ENCODE measurements around the gene RPUSD2.

RPUSD2 gene, protein sequence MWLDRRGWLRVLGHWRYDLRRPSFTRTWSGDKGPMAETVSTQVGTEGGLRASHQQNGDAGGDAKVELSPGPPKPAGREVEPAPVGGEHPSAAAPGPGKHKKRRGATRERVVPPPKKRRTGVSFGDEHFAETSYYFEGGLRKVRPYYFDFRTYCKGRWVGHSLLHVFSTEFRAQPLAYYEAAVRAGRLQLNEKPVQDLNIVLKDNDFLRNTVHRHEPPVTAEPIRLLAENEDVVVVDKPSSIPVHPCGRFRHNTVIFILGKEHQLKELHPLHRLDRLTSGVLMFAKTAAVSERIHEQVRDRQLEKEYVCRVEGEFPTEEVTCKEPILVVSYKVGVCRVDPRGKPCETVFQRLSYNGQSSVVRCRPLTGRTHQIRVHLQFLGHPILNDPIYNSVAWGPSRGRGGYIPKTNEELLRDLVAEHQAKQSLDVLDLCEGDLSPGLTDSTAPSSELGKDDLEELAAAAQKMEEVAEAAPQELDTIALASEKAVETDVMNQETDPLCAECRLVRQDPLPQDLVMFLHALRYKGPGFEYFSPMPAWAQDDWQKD

DNA sequence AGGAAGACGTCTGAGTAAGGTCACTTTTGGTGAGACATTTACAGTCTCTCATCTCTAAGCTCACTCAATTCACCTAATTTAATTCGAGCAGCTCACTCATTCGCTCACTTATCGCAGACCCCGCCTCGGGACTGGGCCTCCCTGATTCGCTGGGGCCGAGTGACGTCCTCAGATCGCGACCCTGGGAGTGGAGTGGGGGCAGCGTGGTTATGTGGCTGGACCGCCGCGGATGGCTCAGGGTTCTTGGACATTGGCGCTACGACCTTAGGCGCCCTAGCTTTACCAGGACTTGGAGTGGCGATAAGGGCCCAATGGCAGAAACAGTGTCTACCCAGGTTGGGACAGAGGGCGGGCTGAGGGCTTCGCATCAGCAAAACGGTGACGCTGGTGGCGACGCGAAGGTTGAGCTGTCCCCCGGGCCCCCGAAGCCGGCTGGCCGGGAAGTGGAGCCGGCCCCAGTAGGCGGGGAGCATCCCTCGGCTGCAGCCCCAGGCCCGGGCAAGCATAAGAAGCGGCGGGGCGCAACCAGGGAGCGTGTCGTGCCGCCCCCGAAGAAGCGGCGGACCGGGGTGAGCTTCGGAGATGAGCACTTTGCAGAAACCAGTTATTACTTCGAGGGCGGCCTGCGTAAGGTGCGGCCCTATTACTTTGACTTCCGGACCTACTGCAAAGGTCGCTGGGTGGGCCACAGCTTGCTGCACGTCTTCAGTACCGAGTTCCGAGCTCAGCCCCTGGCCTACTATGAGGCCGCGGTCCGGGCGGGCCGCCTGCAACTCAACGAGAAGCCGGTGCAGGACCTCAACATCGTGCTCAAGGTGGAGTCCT, at the start of gene RPUSD2:
RPUSD2 (plus strand) TSS at position 171 of the 825 bp plus-strand sequence; CDS start at position 210, 39 bp downstream.
- peak; percentile 82 to 96 for DNase-seq

DNA sequence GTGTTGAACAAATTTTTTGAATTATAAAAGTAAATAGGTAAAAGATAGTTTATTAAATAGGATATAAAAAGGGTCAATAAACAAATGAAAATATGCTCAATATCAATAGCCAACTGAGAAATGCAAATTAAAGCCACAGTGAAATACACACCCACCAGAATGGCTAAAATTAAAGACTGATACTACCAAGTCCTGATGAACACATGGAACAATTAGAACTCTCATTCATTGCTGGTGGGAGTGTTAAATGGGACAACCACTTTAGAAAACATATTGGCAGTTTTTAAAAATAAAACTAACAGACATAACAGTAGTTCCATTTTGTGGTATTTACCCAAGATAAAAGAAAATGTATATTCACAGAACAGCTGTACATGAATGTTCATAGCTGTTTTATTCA, 45.5 kb upstream of the RPUSD2 start:
- no peak for DNase-seq

DNA sequence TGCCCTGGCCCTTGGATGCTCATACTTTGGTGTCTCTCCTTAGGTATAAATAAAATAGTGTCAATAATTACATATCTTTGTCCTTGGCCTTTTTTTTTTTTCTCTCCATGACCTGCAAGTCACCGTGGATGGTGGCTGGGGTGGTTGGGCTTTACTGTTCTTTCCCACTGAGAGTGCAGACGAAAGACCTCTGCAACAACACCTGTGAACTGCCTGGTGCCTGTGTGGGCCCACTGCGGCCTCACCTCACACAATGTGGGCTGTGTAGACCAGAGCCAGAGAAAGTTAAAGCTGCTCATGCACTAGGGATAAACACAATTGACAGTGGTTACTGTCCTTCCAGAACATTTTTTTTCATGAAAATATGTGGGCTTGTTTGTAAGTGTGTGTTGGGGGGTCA, 43.2 kb upstream of the RPUSD2 start:
- no peak for DNase-seq

DNA sequence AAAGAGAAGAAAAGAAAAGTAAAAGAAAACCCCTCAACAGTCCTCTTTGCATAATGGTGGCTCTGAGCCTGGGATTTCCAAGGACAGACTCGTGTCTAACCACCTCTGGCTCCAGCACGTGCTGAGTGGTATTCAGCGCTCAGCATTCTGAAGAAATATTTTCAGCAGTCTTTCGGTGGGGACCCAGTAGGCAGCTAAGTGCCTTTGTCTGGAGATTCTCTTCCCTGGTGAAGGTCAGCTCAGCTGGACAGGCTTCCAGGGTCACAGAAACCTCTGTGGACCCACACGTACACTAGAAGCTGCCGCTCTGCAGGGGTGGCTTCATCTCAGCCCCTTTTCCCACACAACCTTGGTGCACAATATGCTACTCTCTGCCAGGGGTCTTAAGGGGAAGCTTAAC, 40.3 kb upstream of the RPUSD2 start:
- no peak for DNase-seq

DNA sequence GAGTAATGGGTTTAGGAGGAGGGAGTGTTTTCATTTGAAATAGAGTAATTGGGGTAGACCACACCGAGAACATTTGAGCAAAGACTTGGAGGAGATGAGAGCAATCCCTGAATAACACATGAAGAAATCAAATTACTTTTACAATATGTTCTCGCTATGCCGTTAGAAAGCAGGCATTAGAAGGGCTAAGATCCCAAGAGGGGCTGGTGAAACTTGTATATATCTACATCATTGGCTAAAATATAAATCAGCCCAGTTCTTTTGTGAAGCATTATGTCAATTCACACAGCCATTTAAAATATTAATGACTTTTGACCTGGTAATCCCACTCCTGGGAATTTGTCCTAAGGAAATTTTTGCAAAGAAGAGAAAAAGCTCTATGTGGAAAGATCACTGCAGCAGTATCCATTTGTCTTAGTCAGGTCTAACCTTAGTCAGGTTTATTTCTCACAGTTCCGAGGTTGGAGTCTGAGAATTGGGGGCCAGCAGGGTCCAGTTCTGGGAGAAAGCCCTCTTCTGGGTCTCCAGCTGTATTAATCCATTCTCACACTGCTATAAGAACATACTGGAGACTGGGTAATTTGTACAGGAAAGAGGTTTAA, 35.2 kb upstream of the RPUSD2 start:
- no peak for DNase-seq

DNA sequence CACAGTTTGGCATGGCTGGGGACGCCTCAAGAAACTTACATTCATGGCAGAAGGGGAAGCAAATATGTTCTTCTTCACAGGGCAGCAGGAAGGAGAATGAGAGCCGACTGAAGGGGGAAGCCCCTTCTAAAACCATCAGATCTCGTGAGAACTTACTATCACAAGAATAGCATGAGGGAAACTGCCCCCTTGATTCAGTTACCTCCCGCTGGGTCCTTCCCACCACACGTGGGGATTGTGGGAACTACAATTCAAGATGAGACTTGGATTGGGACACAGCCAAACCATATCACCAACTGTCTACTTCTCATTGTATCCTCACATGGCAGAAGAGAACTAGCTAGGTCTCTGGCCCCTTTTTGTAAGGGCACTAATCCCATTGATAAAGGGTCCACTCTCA, 34.7 kb upstream of the RPUSD2 start:
- no peak for DNase-seq

DNA sequence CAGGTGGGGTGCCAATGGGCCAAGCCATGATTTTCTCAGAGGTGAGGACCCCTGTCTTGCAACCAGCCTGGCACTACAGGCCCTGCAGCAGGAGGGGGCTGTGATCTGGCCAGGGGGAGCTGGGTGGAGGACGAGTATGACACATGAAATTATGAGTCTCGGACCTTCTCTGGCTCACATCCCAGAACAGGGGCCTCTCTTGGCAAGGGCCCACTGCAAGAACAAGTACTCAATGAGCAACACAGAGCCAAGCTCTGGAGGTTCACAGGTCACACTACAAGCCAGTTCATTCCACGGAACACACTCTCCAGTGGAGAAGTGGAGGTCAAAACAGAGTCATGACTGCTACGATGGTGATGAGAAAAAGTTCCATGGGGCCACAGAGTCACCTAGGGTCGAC, 32.6 kb upstream of the RPUSD2 start:
- no peak for DNase-seq

DNA sequence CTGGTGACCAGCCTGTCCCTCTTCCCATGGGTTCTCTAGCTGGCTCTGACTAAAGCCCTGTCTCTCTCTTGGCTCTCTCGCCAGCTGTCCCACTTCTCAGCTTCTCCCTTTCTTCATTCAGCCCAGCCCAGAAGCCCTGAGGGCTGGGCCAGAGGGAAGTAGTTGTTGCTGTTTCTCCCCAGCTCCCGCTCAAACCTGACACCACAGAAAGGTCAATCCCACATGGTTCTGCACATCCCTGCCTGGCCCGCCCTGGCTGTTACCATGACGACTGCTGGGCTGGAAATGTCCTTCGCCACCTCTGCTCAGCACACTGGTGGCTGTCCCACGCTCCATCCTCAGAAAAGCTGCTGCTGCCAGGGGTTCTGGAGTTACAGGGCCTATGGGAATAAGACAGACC, 30.1 kb upstream of the RPUSD2 start:
- no peak for DNase-seq

DNA sequence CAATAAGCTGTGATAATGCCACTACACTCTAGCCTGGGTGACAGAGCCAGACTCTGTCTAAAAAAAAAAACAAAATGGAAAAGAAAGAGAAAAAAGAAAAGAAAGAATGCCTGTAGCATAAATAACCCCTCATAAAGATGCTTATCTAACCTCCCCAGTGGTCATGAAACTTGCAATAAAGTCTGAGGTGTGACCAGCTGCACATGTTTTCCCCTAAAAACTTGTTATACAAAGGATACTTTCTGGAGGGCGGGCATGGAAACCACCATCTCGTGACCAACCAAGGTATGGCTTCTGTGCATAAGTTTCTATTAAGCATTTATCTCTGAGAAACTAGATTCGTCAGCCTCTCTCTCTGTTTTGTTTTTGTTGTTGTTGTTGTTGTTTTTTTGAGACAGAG, 26.0 kb upstream of the RPUSD2 start:
- DNase-seq = no peak

DNA sequence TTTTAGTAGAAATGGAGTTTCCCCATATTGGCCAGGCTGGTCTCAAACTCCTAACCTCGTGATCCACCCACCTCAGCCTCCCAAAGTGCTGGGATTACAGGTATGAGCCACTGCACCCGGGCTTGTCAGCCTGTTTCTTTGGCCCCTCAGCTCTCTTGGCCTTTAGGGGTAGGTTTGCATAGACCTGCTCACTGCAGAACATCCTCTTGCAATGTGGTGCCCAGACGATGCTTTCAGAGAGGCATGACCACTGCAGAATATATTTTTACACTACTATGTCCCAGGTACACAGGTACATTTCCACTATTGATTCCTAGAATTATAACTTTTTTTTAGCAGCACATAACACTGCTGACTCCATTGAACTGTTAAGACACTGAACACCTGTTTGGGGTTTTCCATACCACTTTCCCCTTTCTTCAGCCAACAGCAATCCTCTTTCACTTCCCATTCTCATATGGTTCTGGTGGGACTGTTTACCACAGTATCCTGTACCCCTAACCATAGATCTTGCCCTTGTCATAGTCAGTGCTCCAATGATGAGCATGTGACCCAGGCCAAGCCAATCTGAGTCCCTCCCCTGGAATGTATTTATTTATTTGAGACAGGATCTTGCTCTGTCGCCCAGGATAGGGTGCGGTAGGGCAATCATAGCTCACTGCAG, 25.3 kb upstream of the RPUSD2 start:
- no peak for DNase-seq

DNA sequence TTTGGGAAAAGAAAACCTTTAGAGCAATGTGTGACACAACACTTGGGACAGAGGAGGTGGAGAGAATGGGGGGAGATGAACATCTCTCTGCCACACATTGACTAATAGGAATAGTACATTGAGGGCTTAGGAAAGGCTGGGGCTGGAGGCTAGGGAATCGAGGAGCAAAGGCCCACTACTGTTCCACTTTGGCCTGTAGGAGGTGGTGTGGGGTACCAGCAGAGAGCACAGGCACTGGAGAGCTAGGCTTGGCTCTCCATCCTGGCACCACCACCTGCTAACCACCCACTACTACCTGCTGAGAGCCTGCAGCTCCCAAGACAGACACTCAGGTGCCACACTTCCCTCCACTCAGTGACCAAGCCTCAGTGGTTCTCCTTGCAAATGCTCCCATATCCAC, 23.6 kb upstream of the RPUSD2 start:
- DNase-seq = no peak

DNA sequence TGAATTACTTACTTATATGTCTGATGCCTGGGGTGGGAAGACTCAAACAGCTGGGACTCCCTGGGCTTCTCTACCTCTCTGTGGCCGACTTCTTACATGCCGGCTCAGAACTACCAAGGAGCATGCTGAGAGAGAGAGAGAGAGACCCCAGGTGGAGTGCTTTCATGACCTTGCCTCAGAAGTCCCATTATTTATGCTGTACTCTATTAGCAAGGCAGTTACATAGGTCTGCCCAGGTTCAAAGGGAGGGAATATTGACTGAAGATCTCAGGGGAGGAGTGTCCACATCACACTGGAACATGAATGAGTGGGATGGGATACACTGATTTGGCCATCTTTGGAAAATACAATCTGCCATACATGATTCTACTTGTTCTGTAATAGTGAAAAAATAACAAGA, 20.5 kb upstream of the RPUSD2 start:
- no peak for DNase-seq

DNA sequence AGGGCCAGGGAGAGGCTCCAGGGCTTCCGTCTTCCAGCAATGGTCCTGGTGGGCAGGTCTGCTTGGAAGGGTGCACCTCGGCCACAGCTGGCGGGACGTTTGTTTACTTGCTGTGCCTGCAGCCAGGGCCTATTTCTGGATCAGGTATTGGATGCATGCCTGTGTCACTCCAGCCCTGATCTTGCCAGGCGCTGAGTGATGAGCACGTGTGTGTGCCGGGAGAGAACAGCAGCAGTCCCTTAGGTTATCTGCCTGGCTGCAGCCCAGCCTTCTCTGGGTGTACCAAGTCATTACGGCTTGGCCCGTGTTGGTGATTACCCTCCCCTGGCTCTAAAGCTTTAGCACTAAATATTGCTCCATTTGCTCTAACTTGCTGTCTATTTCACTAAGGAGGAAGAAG, 19.2 kb upstream of the RPUSD2 start:
- no peak for DNase-seq

DNA sequence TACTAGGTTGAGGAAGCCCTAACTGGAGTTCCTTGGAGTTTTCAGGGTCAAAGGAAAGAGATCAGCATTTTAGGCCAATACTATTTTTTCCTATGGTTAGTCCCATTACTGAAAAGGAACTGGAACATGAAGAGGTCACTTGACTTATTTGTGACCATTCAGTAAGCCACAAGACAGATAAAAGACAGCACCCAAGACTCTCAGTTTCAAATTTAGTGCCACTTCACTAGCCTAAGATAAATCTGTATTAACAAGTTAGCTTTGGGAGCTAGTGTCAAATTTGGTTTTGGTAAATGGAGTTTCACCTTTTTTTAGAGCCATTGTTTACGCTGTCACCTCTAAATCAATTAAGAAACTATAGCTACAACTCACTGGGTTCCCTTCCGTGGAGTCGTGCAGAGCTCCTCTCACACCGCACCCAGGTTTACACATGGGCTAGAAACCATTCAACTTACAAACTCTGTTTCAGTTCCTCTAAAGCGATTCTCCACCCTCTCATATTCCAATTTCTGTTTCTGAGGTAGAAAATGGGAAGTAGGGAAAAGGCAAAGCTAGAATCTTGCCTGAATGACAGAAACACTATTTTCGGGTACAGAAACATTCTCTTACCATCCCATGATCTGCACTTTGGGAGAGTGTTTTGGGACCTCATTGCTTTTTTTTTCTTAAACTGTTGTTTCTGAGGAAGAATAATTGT, 18.6 kb upstream of the RPUSD2 start:
- no peak for DNase-seq

DNA sequence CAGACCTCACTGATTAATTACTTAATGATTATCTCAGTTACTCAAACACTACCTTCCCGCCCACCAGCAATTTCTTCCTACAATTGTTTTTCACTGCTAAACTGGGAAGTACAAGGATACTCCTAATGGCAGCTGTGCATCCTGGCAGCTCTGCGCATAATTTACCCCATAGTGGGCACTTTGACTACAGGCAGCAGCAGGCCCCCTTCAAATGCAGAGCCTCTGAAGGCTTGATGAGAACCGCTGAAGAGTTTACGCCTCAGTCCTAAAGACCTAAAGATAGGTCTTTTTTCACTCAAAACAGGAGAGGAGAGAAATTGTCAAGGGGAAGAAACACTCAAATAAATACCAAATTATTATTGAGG, 15.0 kb upstream of the RPUSD2 start:
- no peak for DNase-seq

DNA sequence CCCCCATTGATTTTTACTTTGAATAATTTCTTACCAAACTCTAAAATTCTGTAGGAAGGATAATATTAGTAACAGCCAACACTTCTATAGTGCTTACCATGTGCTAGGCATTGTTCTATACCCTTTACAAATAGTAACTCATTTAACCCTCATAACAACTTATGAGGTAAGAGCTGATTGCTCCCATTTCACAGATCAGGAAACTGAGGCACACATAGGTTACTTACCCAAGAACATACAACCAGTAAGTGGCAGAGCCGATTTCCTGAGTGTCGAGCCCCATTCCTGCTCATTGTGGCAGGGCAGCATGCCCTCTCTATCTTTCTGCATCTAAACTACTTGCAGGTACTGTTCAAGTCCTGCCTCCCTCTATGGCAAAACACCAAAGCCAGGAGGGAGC, 13.2 kb upstream of the RPUSD2 start:
- DNase-seq = no peak

DNA sequence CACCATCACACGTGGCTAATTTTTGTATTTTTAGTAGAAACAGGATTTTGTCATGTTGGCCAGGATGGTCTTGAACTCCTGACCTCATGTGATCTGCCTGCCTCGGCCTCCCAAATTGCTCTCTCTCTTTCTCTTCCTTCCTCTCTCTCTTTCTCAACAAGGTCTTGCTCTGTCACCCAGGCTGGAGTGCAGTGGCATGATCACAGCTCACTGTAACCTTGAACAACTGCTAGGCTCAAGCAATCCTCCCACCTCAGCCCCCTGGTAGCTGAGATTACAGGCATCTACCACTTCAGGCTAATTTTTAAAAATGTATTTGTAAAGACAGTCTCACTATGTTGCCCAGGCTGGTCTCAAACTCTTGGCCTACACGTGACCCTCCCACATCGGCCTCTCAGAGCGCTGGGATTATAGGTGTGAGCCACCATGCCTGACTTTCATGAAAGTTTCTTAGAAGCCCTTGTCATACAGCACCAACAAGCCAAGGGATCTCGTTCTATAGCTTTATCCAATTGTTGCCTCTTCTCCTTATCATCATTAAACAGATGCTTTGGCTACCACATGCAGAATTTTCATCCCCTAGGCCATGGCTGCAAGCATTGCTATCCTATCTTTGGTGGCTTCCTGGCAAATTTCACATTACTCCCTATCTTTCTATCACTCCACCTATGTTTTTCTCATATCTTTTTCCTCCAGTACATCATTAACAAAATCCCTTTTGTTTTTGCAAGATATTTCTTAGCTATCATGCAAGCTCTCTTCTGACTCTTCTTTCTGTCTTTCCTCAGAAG, 10.0 kb upstream of the RPUSD2 start:
- DNase-seq = no peak

DNA sequence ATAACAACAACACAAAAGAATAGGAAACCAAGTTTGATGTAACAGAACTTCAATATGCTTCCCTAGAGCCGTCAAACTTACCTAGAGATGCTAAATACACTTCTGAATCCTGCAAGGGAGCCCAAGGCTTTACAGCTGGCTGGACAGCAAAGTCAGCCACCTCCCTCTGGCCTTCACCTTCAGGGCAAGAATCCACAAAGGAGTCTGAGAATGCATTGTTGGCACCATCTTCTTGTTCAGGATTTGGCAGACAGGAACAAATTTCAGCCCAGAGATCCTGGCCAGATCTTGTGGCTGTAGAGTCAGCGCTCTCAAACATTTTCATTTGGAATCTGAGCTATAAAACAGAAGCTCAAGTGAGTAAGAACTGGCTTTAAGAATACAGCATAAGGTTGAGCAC, 6.4 kb upstream of the RPUSD2 start:
- no peak for DNase-seq

DNA sequence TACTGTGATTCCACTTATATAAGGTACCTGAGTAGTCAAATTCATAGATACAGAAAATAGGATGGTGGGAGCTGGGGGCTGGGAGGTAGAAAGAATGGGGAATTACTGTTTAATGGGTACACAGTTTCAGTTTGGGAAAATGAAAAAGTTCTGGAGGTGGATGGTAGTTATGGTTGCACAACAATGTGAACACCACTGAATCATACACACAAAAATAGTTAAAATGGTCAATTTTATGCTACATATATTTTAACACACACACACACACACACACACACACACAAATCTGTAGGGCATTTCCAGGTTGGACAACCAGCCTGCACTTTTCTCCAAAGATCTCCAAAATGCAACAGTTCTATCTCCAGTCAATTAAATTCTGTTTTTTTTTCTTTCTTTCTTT, 5.7 kb upstream of the RPUSD2 start:
- DNase-seq = no peak

DNA sequence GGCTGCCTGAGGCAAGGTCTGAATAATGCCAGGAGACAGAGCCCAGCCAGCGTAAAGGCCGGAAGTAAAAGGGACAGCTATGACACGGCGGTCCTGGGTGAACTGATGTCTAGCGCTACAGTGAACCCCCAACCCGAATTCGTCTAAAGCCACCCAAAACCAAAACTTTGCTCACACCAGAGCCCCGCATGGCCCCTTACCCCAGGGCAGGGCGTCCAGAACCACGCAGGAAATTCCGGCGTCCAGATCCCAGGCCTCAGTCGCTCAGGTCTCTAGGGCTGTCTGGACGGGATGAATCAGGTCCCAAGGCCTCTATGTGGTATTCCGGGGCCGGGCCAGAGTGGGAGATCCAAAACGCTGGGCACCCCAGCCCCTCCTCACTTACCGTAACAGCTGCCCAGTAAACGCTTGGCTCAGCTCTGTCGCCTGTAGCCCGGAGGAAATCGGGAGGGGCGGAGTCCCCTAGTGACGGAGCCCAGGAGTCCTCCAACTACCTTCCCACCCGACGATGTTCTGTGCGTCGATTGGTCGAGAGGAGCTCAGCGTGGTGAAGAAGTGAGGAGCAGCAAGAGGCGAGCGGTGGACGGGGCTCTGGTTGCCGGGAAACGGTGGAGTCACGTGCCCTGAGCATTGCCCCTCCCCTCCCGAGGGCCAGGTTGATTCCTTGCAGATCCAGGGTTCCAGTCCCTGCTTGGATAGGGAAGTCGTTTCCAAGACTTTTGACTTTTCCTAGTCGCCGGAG, 4.3 kb upstream of the RPUSD2 start, which contains the start of gene CCDC32:
CCDC32 (minus strand) TSS at position 452 of the 742 bp plus-strand sequence. CDS start 2,027 bp downstream, outside the sequence.
- DNase-seq = peak; percentile 98 to 99
